ENCODE data around the gene ABCC8. TPM values are rescaled to one million over a fixed set of nuclear protein-coding genes. Genes with fewer than 3 reads are reported as not detected.

ABCC8 gene
- total and polyA plus RNA-seq, 9 of the 15 experiments (the other 6 are each of a cell fraction or from before 2014, with no cell fraction given): not detected

DNA sequence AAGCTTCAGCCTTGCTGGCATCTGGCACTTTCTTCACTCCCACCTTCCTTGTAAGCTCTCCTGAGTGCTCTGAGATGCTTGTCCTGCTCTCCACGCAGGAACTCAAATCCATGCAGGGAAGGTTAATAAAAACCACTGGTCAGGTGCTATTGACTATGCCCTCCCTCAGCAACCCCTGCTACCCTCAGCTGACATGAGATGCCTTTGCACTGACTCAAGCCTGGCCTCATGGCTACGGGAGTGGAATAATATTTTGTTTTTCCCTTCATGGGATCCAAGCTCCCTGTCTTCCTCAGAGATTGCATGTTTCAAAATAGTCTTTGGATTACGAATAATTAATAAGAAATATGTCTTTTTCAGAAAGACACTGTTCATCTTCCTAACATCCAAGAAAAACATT lies 31.7 kb upstream of the ABCC8 start:
- Histone ChIP-seq H3K36me3 (ENCODE audit: control insufficient read depth, insufficient read depth, low read length) (no peaks in the 10 kb centered on the region), H3K4me3 (no peak overlapping the region), H3K27me3 (ENCODE audit: control insufficient read depth in 2 of 2, insufficient read depth in 2 of 2, low read length in 2 of 2) (peaks cover 6 to 45% of the 10 kb centered on the region in 2 experiments), H3K9me3 (replicated peaks; ENCODE audit: control insufficient read depth, insufficient read depth, low read depth, low read length) (no peaks in the 10 kb centered on the region), H3K27ac (ENCODE audit: extremely low read depth, low read depth, low read length) (no peak overlapping the region), H3K4me1 (replicated peaks in 1 of 2; ENCODE audit: control insufficient read depth in 2 of 2, insufficient read depth in 2 of 2, low read length in 2 of 2) (no peaks in the 10 kb centered on the region), H3K4me2 (ENCODE audit: insufficient read depth, low read length) (no peak overlapping the region), H3K9me1 (ENCODE audit: control insufficient read depth, insufficient read depth, low read length) (no peaks in the 10 kb centered on the region), H2AFZ (ENCODE audit: low read depth, low read length) (no peak overlapping the region), H4K20me1 (replicated peaks; ENCODE audit: control insufficient read depth, insufficient read depth, low read length) (no peaks in the 10 kb centered on the region; the same call in 1 of the 2 replicates), H3K9ac (ENCODE audit: insufficient read depth in 1 of 2, low read depth in 2 of 2, low read length in 2 of 2) (no peak overlapping the region), H3K79me2 (ENCODE audit: control insufficient read depth, insufficient read depth, low read length) (no peaks in the 10 kb centered on the region)
- TF ChIP-seq NFXL1 (CRISPR knock-in tag; IDR thresholded peaks at IDR 0.05): no peak
- TF ChIP-seq, protein P1, sequence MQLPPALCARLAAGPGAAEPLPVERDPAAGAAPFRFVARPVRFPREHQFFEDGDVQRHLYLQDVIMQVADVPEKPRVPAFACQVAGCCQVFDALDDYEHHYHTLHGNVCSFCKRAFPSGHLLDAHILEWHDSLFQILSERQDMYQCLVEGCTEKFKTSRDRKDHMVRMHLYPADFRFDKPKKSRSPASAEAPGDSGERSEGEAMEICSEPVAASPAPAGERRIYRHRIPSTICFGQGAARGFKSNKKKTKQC (CRISPR knock-in tag; IDR thresholded peaks at IDR 0.05): no peak
- TF ChIP-seq, protein P2, sequence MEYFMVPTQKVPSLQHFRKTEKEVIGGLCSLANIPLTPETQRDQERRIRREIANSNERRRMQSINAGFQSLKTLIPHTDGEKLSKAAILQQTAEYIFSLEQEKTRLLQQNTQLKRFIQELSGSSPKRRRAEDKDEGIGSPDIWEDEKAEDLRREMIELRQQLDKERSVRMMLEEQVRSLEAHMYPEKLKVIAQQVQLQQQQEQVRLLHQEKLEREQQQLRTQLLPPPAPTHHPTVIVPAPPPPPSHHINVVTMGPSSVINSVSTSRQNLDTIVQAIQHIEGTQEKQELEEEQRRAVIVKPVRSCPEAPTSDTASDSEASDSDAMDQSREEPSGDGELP (CRISPR knock-in tag; IDR thresholded peaks at IDR 0.05; ENCODE audit: borderline replicate concordance): no peak
- no peak for TF ChIP-seq KAT2B (IDR thresholded peaks at IDR 0.05; ENCODE audit: low read depth, low read length)
- no peak for TF ChIP-seq LARP7 (IDR thresholded peaks at IDR 0.05)
- TF ChIP-seq MBD2 (IDR thresholded peaks at IDR 0.05; ENCODE audit: borderline replicate concordance, low read depth): no peak
- TF ChIP-seq NRF1 (conservative IDR thresholded peaks at IDR 0.05 in 1 of 2, IDR thresholded peaks at IDR 0.05 in 1 of 2): no peak
- TF ChIP-seq, protein P3, sequence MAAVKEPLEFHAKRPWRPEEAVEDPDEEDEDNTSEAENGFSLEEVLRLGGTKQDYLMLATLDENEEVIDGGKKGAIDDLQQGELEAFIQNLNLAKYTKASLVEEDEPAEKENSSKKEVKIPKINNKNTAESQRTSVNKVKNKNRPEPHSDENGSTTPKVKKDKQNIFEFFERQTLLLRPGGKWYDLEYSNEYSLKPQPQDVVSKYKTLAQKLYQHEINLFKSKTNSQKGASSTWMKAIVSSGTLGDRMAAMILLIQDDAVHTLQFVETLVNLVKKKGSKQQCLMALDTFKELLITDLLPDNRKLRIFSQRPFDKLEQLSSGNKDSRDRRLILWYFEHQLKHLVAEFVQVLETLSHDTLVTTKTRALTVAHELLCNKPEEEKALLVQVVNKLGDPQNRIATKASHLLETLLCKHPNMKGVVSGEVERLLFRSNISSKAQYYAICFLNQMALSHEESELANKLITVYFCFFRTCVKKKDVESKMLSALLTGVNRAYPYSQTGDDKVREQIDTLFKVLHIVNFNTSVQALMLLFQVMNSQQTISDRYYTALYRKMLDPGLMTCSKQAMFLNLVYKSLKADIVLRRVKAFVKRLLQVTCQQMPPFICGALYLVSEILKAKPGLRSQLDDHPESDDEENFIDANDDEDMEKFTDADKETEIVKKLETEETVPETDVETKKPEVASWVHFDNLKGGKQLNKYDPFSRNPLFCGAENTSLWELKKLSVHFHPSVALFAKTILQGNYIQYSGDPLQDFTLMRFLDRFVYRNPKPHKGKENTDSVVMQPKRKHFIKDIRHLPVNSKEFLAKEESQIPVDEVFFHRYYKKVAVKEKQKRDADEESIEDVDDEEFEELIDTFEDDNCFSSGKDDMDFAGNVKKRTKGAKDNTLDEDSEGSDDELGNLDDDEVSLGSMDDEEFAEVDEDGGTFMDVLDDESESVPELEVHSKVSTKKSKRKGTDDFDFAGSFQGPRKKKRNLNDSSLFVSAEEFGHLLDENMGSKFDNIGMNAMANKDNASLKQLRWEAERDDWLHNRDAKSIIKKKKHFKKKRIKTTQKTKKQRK (IDR thresholded peaks at IDR 0.05; ENCODE audit: borderline replicate concordance, low read depth, low read length): no peak
- no peak for TF ChIP-seq TCF7L2 (IDR thresholded peaks at IDR 0.05; ENCODE audit: low read depth, low read length)
- no peak for TF ChIP-seq ZNF589 (CRISPR knock-in tag; IDR thresholded peaks at IDR 0.05; ENCODE audit: low read depth)
- TF ChIP-seq SOX6 (IDR thresholded peaks at IDR 0.05): no peak
- TF ChIP-seq KDM4B (IDR thresholded peaks at IDR 0.05; ENCODE audit: borderline replicate concordance in 2 of 2, low read depth in 1 of 2): no peak
- no peak for TF ChIP-seq ASH1L (IDR thresholded peaks at IDR 0.05; ENCODE audit: borderline replicate concordance, low read depth, partially characterized antibody)
- TF ChIP-seq PYGO2 (tag; IDR thresholded peaks at IDR 0.05): no peak
- TF ChIP-seq, protein P4, sequence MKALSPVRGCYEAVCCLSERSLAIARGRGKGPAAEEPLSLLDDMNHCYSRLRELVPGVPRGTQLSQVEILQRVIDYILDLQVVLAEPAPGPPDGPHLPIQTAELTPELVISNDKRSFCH (CRISPR knock-in tag; IDR thresholded peaks at IDR 0.05): no peak
- TF ChIP-seq, protein P4 (tag; IDR thresholded peaks at IDR 0.05): no peak
- no peak for TF ChIP-seq KLF10 (CRISPR knock-in tag; IDR thresholded peaks at IDR 0.05)
- no peak for TF ChIP-seq CEBPB (tag; IDR thresholded peaks at IDR 0.05)
- no peak for TF ChIP-seq ESRRB (CRISPR knock-in tag; IDR thresholded peaks at IDR 0.05; ENCODE audit: borderline replicate concordance)
- FAIRE-seq (no peak), ATAC-seq (no peak), DNase-seq (ENCODE audit: extremely low read depth in 1 of 4, low spot score in 3 of 4) (no peak)
- BruUV-seq (replicated peaks): no TSS peak
- intact Hi-C loops (cut with micrococcal nuclease): no loop called here
- 7% methylated on average over 3 of the region's 3 CpGs for WGBS (ENCODE audit: insufficient coverage, low coverage, missing lambda C conversion rate)
- in situ Hi-C loops (cut with MboI): no loop called here
- CTCF ChIA-PET (ENCODE audit: low intra/inter-chr PET ratio): no interaction called here
- POLR2A ChIA-PET: interaction anchor here (0.8 to 1.4 kb wide), 3 partner anchors 11 to 20 kb away, joined by 3 read pairs; no protein-coding TSS in a partner anchor
